GM18526 (cell line): ENCODE measurements around the gene DISC1.

Experiments used
- POLR2A ChIP-seq: IDR thresholded peaks from 3 replicates; pipeline ENCODE4 v1.6.1; 2011; ENCODE audit not compliant: insufficient read length; ENCODE audit errors: extremely low read depth

DISC1 gene

GRCh38 chr1:231855926-231856325 lies 229.3 kb downstream of the DISC1 start:
- no peak for TF ChIP-seq POLR2A

GRCh38 chr1:231856426-231856825 lies 229.8 kb downstream of the DISC1 start:
- no peak for TF ChIP-seq POLR2A

GRCh38 chr1:231856894-231857293 lies 230.3 kb downstream of the DISC1 start:
- no peak for TF ChIP-seq POLR2A

GRCh38 chr1:231857609-231858135 lies 231.1 kb downstream of the DISC1 start:
- no peak for TF ChIP-seq POLR2A

- TF ChIP-seq POLR2A = no peak
Observed at GRCh38 chr1:231860221-231861088, 233.9 kb downstream of the DISC1 start.

GRCh38 chr1:231861541-231862481 lies 235.2 kb downstream of the DISC1 start:
- no peak for TF ChIP-seq POLR2A

GRCh38 chr1:231862611-231863010 lies 236.0 kb downstream of the DISC1 start:
- no peak for TF ChIP-seq POLR2A

GRCh38 chr1:231865331-231865730 lies 238.7 kb downstream of the DISC1 start:
- TF ChIP-seq POLR2A = no peak

- no peak for TF ChIP-seq POLR2A
Observed at GRCh38 chr1:231866392-231867331, 240.1 kb downstream of the DISC1 start.

- no peak for TF ChIP-seq POLR2A
Observed at GRCh38 chr1:231867607-231868006, 241.0 kb downstream of the DISC1 start.

- no peak for TF ChIP-seq POLR2A
Observed at GRCh38 chr1:231869364-231869763, 242.8 kb downstream of the DISC1 start.

- TF ChIP-seq POLR2A = no peak
Observed at GRCh38 chr1:231871471-231871870, 244.9 kb downstream of the DISC1 start.

GRCh38 chr1:231871878-231872277 lies 245.3 kb downstream of the DISC1 start:
- TF ChIP-seq POLR2A = no peak

GRCh38 chr1:231872461-231872910 lies 245.9 kb downstream of the DISC1 start:
- no peak for TF ChIP-seq POLR2A
